ENCODE measurements around the gene UBA6.

UBA6 gene

GRCh38 chr4:67573193-67573592 lies 127.8 kb downstream of the UBA6 start:
- Histone ChIP-seq H3K4me2 (ENCODE audit: low read depth, low read length, poor library complexity, severe bottlenecking) (peak overlapping the region; percentile 59), H3K79me2 (ENCODE audit: insufficient read depth, low read length) (no peaks in the 10 kb centered on the region), H3F3A (ENCODE audit: low read depth) (no peaks in the 10 kb centered on the region), H3K9me3 (ENCODE audit: insufficient read depth, low read depth, low read length) (no peaks in the 10 kb centered on the region), H4K20me1 (ENCODE audit: insufficient read depth, low read length, poor library complexity, severe bottlenecking) (no peaks in the 10 kb centered on the region), H2AFZ (ENCODE audit: low read length) (0 out of 2 replicates have a peak overlapping the region, but pooled peaks have one; percentile 66), H3K4me1 (ENCODE audit: insufficient read depth, low read length, poor library complexity, severe bottlenecking) (peaks cover 53% of the 10 kb centered on the region), H3K36me3 (ENCODE audit: insufficient read depth, low read length) (no peaks in the 10 kb centered on the region), H3K9me2 (replicated peaks; ENCODE audit: low read depth, low read length) (no peaks in the 10 kb centered on the region), H3K27me3 (ENCODE audit: insufficient read depth, low read length, poor library complexity, severe bottlenecking) (no peaks in the 10 kb centered on the region), H3K9ac (ENCODE audit: low read depth, low read length, poor library complexity, severe bottlenecking) (peak overlapping the region; percentile 43), H3K4me3 (ENCODE audit: low read length, poor library complexity, severe bottlenecking) (peak overlapping the region; percentile 41)
- TF ChIP-seq CTCF (conservative IDR thresholded peaks at IDR 0.05; ENCODE audit: low read length) (no peak), EZH2phosphoT487 (IDR thresholded peaks at IDR 0.05; ENCODE audit: borderline replicate concordance) (no peak)

- Histone ChIP-seq H4K20me1 (ENCODE audit: insufficient read depth, low read length, poor library complexity, severe bottlenecking) (no peaks in the 10 kb centered on the region), H3K9me2 (replicated peaks; ENCODE audit: low read depth, low read length) (no peaks in the 10 kb centered on the region), H3K9ac (ENCODE audit: low read depth, low read length, poor library complexity, severe bottlenecking) (peak overlapping the region; percentile 43), H3K79me2 (ENCODE audit: insufficient read depth, low read length) (no peaks in the 10 kb centered on the region), H3F3A (ENCODE audit: low read depth) (no peaks in the 10 kb centered on the region), H2AFZ (ENCODE audit: low read length) (peak overlapping the region; percentile 66; the same call in 1 of the 2 replicates), H3K27me3 (ENCODE audit: insufficient read depth, low read length, poor library complexity, severe bottlenecking) (no peaks in the 10 kb centered on the region), H3K4me1 (ENCODE audit: insufficient read depth, low read length, poor library complexity, severe bottlenecking) (peaks cover 57% of the 10 kb centered on the region), H3K36me3 (ENCODE audit: insufficient read depth, low read length) (no peaks in the 10 kb centered on the region), H3K4me2 (ENCODE audit: low read depth, low read length, poor library complexity, severe bottlenecking) (peak overlapping the region; percentile 59), H3K4me3 (ENCODE audit: low read length, poor library complexity, severe bottlenecking) (peak overlapping the region; percentile 41), H3K9me3 (ENCODE audit: insufficient read depth, low read depth, low read length) (no peaks in the 10 kb centered on the region)
- TF ChIP-seq EZH2phosphoT487 (IDR thresholded peaks at IDR 0.05; ENCODE audit: borderline replicate concordance) (no peak), CTCF (conservative IDR thresholded peaks at IDR 0.05; ENCODE audit: low read length) (no peak)
Observed at GRCh38 chr4:67571975-67572374, 129.0 kb downstream of the UBA6 start.

GRCh38 chr4:67570537-67570936 lies 130.4 kb downstream of the UBA6 start:
- H3K9me3 ChIP-seq (ENCODE audit: insufficient read depth, low read depth, low read length): no peaks in the 10 kb centered on the region
- no peaks in the 10 kb centered on the region for H3K36me3 ChIP-seq (ENCODE audit: insufficient read depth, low read length)
- no peaks in the 10 kb centered on the region for H3K9me2 ChIP-seq (replicated peaks; ENCODE audit: low read depth, low read length)
- no peaks in the 10 kb centered on the region for H3K27me3 ChIP-seq (ENCODE audit: insufficient read depth, low read length, poor library complexity, severe bottlenecking)
- H4K20me1 ChIP-seq (ENCODE audit: insufficient read depth, low read length, poor library complexity, severe bottlenecking): no peaks in the 10 kb centered on the region
- no peaks in the 10 kb centered on the region for H3F3A ChIP-seq (ENCODE audit: low read depth)
- no peak overlapping the region for H3K4me3 ChIP-seq (ENCODE audit: low read length, poor library complexity, severe bottlenecking)
- H3K9ac ChIP-seq (ENCODE audit: low read depth, low read length, poor library complexity, severe bottlenecking): no peak overlapping the region
- peaks cover 56% of the 10 kb centered on the region for H3K4me1 ChIP-seq (ENCODE audit: insufficient read depth, low read length, poor library complexity, severe bottlenecking)
- H3K79me2 ChIP-seq (ENCODE audit: insufficient read depth, low read length): no peaks in the 10 kb centered on the region
- TF ChIP-seq EZH2phosphoT487 (IDR thresholded peaks at IDR 0.05; ENCODE audit: borderline replicate concordance) (no peak), CTCF (conservative IDR thresholded peaks at IDR 0.05; ENCODE audit: low read length) (no peak)
- H3K4me2 ChIP-seq (ENCODE audit: low read depth, low read length, poor library complexity, severe bottlenecking): no peak overlapping the region
- H2AFZ ChIP-seq (ENCODE audit: low read length): no peak overlapping the region
